ENCODE measurements around the gene SNUPN.
"Not testable (repeated sequence)": the region's sequence is repeated elsewhere in the genome, so short reads cannot be mapped to it uniquely, and the experiment has no call there.

SNUPN gene

GRCh38 chr15:75583701-75584100 is 41.8 kb downstream of the SNUPN start:
- DNase-seq (ENCODE audit: low spot score) = no peak

- not testable (repeated sequence) for DNase-seq (ENCODE audit: low spot score)
These were observed 42.6 kb downstream of the SNUPN start for GRCh38 chr15:75582943-75583342.

GRCh38 chr15:75578948-75579920 is 46.3 kb downstream of the SNUPN start, which contains the start of gene PTPN9:
Gene PTPN9 (minus strand): TSS chr15:75579315. CDS start chr15:75578776, 539 bp downstream.
- DNase-seq (ENCODE audit: low spot score) = peak; percentile 75

GRCh38 chr15:75578173-75578947 is 47.2 kb downstream of the SNUPN start:
- peak; percentile 59 for DNase-seq (ENCODE audit: low spot score)

GRCh38 chr15:75577401-75578172 is 47.9 kb downstream of the SNUPN start:
- no peak for DNase-seq (ENCODE audit: low spot score)

- no peak for DNase-seq (ENCODE audit: low spot score)
These were observed 51.7 kb downstream of the SNUPN start for GRCh38 chr15:75573648-75574384.

- no peak for DNase-seq (ENCODE audit: low spot score)
These were observed 55.2 kb downstream of the SNUPN start for GRCh38 chr15:75570126-75570845.

- no peak for DNase-seq (ENCODE audit: low spot score)
These were observed 60.2 kb downstream of the SNUPN start for GRCh38 chr15:75565062-75565970.

- DNase-seq (ENCODE audit: low spot score) = no peak
These were observed 63.6 kb downstream of the SNUPN start for GRCh38 chr15:75561888-75562287.

GRCh38 chr15:75559360-75559759 is 66.2 kb downstream of the SNUPN start:
- not testable (repeated sequence) for DNase-seq (ENCODE audit: low spot score)

GRCh38 chr15:75558955-75559354 is 66.6 kb downstream of the SNUPN start:
- not testable (repeated sequence) for DNase-seq (ENCODE audit: low spot score)

- DNase-seq (ENCODE audit: low spot score) = no peak
These were observed 70.8 kb downstream of the SNUPN start for GRCh38 chr15:75554717-75555116.

GRCh38 chr15:75553659-75554058 is 71.9 kb downstream of the SNUPN start:
- DNase-seq (ENCODE audit: low spot score) = no peak

GRCh38 chr15:75551091-75551490 is 74.4 kb downstream of the SNUPN start:
- DNase-seq (ENCODE audit: low spot score) = no peak
